Uterus (tissue), 2 donors: ENCODE results near the gene HHAT.

ENCODE experiments used
- CTCF ChIP-seq, 4 experiments: fragments of 200-600 bp in 2 of 4; fragments of 450-650 bp in 2 of 4; sonication (generic) in 2 of 4; IDR thresholded peaks; one replicate each; pipeline ENCODE4 v1.5.1; 2016 to 2019; ENCODE audit warnings: antibody characterized with exemption in 4 of 4, mild to moderate bottlenecking in 2 of 4, moderate library complexity in 1 of 4
- POLR2A ChIP-seq, 2 donors: fragments of 450-650 bp; IDR thresholded peaks; one replicate each; pipeline ENCODE4 v1.6.1; 2016; ENCODE audit warnings: antibody characterized with exemption in 2 of 2, mild to moderate bottlenecking in 1 of 2, moderate library complexity in 1 of 2

GRCh38 chr1:210376836-210377372, 48.2 kb downstream of the HHAT start:
- no peak for TF ChIP-seq POLR2A (IDR thresholded peaks at IDR 0.05)
- no peak for TF ChIP-seq CTCF (IDR thresholded peaks at IDR 0.05)
